HepG2 (cell line): ENCODE results near the gene C6orf132. TPM values are rescaled to one million over a fixed set of nuclear protein-coding genes. Genes with fewer than 3 reads are reported as not detected.

ENCODE experiments used
- ATAC-seq: fragments of 200-7000 bp; cut with Tn5 transposase; 3 replicates; pipeline ENCODE4 v1.9.1; 2020; ENCODE audit warnings: mild to moderate bottlenecking, moderate library complexity
- BruUV-seq: library from RNA; stranded (reverse); fragments of 400-500 nt; replicated peaks from 2 replicates; lab custom pipeline; 2021; lab: Mats Ljungman, UMichigan
- CTCF ChIA-PET: fragments of 300-600 bp; formaldehyde crosslinking; extraction: SDS; loops from one replicate; lab custom pipeline; 2021; ENCODE audit warnings: low total read pairs, inconsistent platforms, low intra/inter-chr PET ratio; lab: Yijun Ruan, JAX
- POLR2A ChIA-PET: fragments of 350-600 bp; sonication (Branson Sonifier 250); formaldehyde crosslinking; loops from one replicate; lab custom pipeline; 2020; ENCODE audit warnings: antibody characterized with exemption, inconsistent platforms; lab: Yijun Ruan, JAX
- DNase-seq: peaks from one replicate; pipeline ENCODE4 v3.0.0-alpha.2; 2015; ENCODE audit warnings: low spot score
- FAIRE-seq: peaks from 3 replicates; lab custom pipeline; 2011; peaks lifted over from hg19 to GRCh38; lab: Jason Lieb, UNC
- H2AFZ ChIP-seq: one replicate; pipeline ENCODE4 v1.6.1; 2011; ENCODE audit warnings: low read length, inconsistent platforms
- H3K27ac ChIP-seq: fragments of 300-600 bp; 3 replicates; pipeline ENCODE4 v1.8.0; 2011; ENCODE audit warnings: mixed run types, mild to moderate bottlenecking, mixed read lengths, low read length, inconsistent platforms; ENCODE audit not compliant: insufficient read depth; ENCODE audit errors: extremely low read length
- H3K27me3 ChIP-seq, 2 experiments: fragments of 200-600 bp in 1 of 2; 2 replicates in 1 of 2; 3 replicates in 1 of 2; pipeline versions ENCODE4 v1.6.0 to v1.8.0; 2011; ENCODE audit warnings: low read length in 2 of 2, mild to moderate bottlenecking in 2 of 2, moderate library complexity in 2 of 2, inconsistent platforms in 1 of 2; ENCODE audit not compliant: insufficient read depth in 2 of 2, control insufficient read depth in 1 of 2
- H3K36me3 ChIP-seq, 2 experiments: fragments of 200-600 bp in 1 of 2; replicated peaks in 1 of 2; 2 replicates in 1 of 2; 3 replicates in 1 of 2; pipeline versions ENCODE4 v1.5.1 to v1.8.0; 2011; ENCODE audit warnings: low read length in 2 of 2, inconsistent platforms in 1 of 2; ENCODE audit not compliant: insufficient read depth in 2 of 2, control insufficient read depth in 1 of 2
- H3K4me1 ChIP-seq: 2 replicates; pipeline ENCODE4 v1.5.1; 2012; ENCODE audit warnings: low read length, inconsistent platforms; ENCODE audit not compliant: insufficient read depth
- H3K4me2 ChIP-seq: 2 replicates; pipeline ENCODE4 v1.6.0; 2011; ENCODE audit warnings: low read depth, low read length, inconsistent platforms
- H3K4me3 ChIP-seq, 3 experiments: fragments of 200-600 bp in 1 of 3; sonication (generic), shearing (Covaris generic) in 1 of 3; replicated peaks in 1 of 3; 2 replicates each; pipeline ENCODE4 v1.5.1; 2011 to 2016; ENCODE audit warnings: low read length in 3 of 3, inconsistent platforms in 2 of 3, low read depth in 2 of 3, mild to moderate bottlenecking in 2 of 3, control low read depth in 1 of 3, mixed read lengths in 1 of 3; ENCODE audit not compliant: insufficient read depth in 1 of 3
- H3K79me2 ChIP-seq: one replicate; pipeline ENCODE4 v1.6.1; 2011; ENCODE audit warnings: low read length, inconsistent platforms; ENCODE audit not compliant: insufficient read depth
- H3K9ac ChIP-seq: 2 replicates; pipeline ENCODE4 v1.6.0; 2011; ENCODE audit warnings: mild to moderate bottlenecking, low read depth, low read length, inconsistent platforms; ENCODE audit not compliant: insufficient read depth
- H3K9me3 ChIP-seq: 2 replicates; pipeline ENCODE4 v1.5.1; 2012; ENCODE audit warnings: mild to moderate bottlenecking, low read length
- H4K20me1 ChIP-seq: 2 replicates; pipeline ENCODE4 v1.6.0; 2011; ENCODE audit warnings: inconsistent platforms, mild to moderate bottlenecking, low read length, moderate library complexity; ENCODE audit not compliant: insufficient read depth
- BORCS8-MEF2B ChIP-seq: sonication (generic); formaldehyde crosslinking; IDR thresholded peaks from 2 replicates; pipeline ENCODE4 v1.8.0; 2022; ENCODE audit warnings: mild to moderate bottlenecking, missing genetic modification reagents
- CEBPB ChIP-seq: IDR thresholded peaks from 2 replicates; pipeline ENCODE4 v1.6.1; 2011; ENCODE audit warnings: low read depth, low read length, improper control_type of control experiment, borderline replicate concordance
- CEBPG ChIP-seq: IDR thresholded peaks from 2 replicates; pipeline ENCODE4 v1.6.1; 2016
- DRAP1 ChIP-seq: IDR thresholded peaks from 2 replicates; pipeline ENCODE4 v1.6.1; 2016; ENCODE audit warnings: missing genetic modification reagents, missing compliant biosample characterization
- EZH2 ChIP-seq: conservative IDR thresholded peaks from 2 replicates; pipeline ENCODE4 v1.6.1; 2012; ENCODE audit warnings: mild to moderate bottlenecking, low read depth, low read length, moderate library complexity
- FUBP1 ChIP-seq: sonication (generic); formaldehyde crosslinking; IDR thresholded peaks from 2 replicates; pipeline ENCODE4 v1.5.1; 2020; ENCODE audit warnings: missing genetic modification reagents, mild to moderate bottlenecking, borderline replicate concordance
- HOXA7 ChIP-seq: sonication (generic); formaldehyde crosslinking; IDR thresholded peaks from 2 replicates; pipeline ENCODE4 v1.8.1; 2022; ENCODE audit warnings: mild to moderate bottlenecking, missing genetic modification reagents, moderate library complexity
- MXD4 ChIP-seq: IDR thresholded peaks from 2 replicates; pipeline ENCODE4 v1.6.1; 2016; ENCODE audit warnings: mild to moderate bottlenecking, missing biosample characterization, missing genetic modification reagents
- PITX1 ChIP-seq: sonication (generic); formaldehyde crosslinking; IDR thresholded peaks from 2 replicates; pipeline ENCODE4 v1.5.1; 2020; ENCODE audit warnings: mild to moderate bottlenecking, missing genetic modification reagents
- TCF7 ChIP-seq: sonication (generic); IDR thresholded peaks from 2 replicates; pipeline ENCODE4 v1.6.1; 2016; ENCODE audit warnings: antibody characterized with exemption, low read depth
- TFE3 ChIP-seq: IDR thresholded peaks from 2 replicates; pipeline ENCODE4 v1.6.1; 2016
- ZNF382 ChIP-seq: sonication (generic); formaldehyde crosslinking; IDR thresholded peaks from 2 replicates; pipeline ENCODE4 v1.5.0; 2020; ENCODE audit warnings: missing genetic modification reagents, mild to moderate bottlenecking, borderline replicate concordance
- WGBS: methylation state at CpG from one replicate; pipeline ENCODE4 v1.1.6; 2017; ENCODE audit warnings: low lambda C conversion rate; 5-methylcytosine and 5-hydroxymethylcytosine counted together
- in situ Hi-C: cut with HindIII; loops from 2 replicates; pipeline ENCODE4 v1.10.0; 2017; ENCODE audit warnings: low pct_unique_long_range_greater_than_20kb; ENCODE audit not compliant: extremely low pct_ligation_motif_present
- intact Hi-C: fragments of 100-400 bp; cut with micrococcal nuclease; formaldehyde crosslinking; loops from one replicate; pipeline ENCODE4 v1.10.0; 2022; ENCODE audit not compliant: unreplicated experiment
- polyA plus RNA-seq, 8 experiments: library from polyadenylated mRNA; depleted of rRNA in 3 of 8; stranded (reverse) in 7 of 8; unstranded in 1 of 8; fragments of >200 nt; fragmentation: Illumina TruSeq in 4 of 8; extraction: Trizol in 4 of 8; gene quantifications; 2 replicates each; pipeline versions ENCODE4 v1.2.1 to v1.2.3, GENCODE V29; 2011 to 2016; ENCODE audit warnings: low read depth in 4 of 8, missing spikeins in 1 of 8, mixed read lengths in 1 of 8; ENCODE audit not compliant: insufficient read depth in 1 of 8
- total RNA-seq, 5 experiments: library from RNA; depleted of rRNA; stranded (reverse); fragments of >200 nt; fragmentation: Illumina TruSeq; extraction: Trizol; gene quantifications; 2 replicates each; pipeline ENCODE4 v1.2.3, GENCODE V29; 2016; ENCODE audit warnings: low read depth in 1 of 5

The C6orf132 gene
- total and polyA plus RNA-seq, 2 of the 13 experiments (the other 11 are each of a cell fraction or from before 2014, with no cell fraction given): 0.78 to 3.0 TPM

GRCh38 chr6:42150254-42150653 lies 7.8 kb upstream of the C6orf132 start:
- ChIA-PET CTCF (no interaction called here), POLR2A (no interaction called here)
- Histone ChIP-seq H3K36me3 (no peaks in the 10 kb centered on the region), H4K20me1 (no peaks in the 10 kb centered on the region), H3K4me1 (peaks cover 37% of the 10 kb centered on the region), H3K9me3 (no peaks in the 10 kb centered on the region), H3K9ac (no peak overlapping the region), H3K79me2 (no peaks in the 10 kb centered on the region), H3K27ac (no peak overlapping the region), H2AFZ (no peak overlapping the region), H3K4me2 (no peak overlapping the region; the same call in 1 of the 2 replicates), H3K4me3 (no peak overlapping the region), H3K27me3 (peaks cover 2 to 18% of the 10 kb centered on the region in 2 experiments; a peak in 4 of 5 replicates)
- ATAC-seq (no peak), FAIRE-seq (no peak), DNase-seq (no peak)
- in situ Hi-C loops (no loop called here), intact Hi-C loops (no loop called here)
- no TSS peak for BruUV-seq
- WGBS: 7% methylated on average over 8 of the region's 8 CpGs
- TF ChIP-seq ZNF382 (CRISPR knock-in tag) (no peak), BORCS8-MEF2B (no peak), CEBPB (peak; percentile 64; the same call in 1 of the 2 replicates), CEBPG (CRISPR knock-in tag) (peak; percentile 36; the same call in 1 of the 2 replicates), HOXA7 (no peak), FUBP1 (CRISPR knock-in tag) (no peak), TCF7 (no peak)

- no peak overlapping the region for H3K27ac ChIP-seq
- FAIRE-seq (no peak), DNase-seq (no peak), ATAC-seq (peak; percentile 23; the same call in 2 of the 3 replicates)
- WGBS: 1% methylated on average over 3 of the region's 3 CpGs
- no peaks in the 10 kb centered on the region for H3K36me3 ChIP-seq
- in situ Hi-C loops: no loop called here
- H4K20me1 ChIP-seq: no peaks in the 10 kb centered on the region
- no peak overlapping the region for H3K4me2 ChIP-seq
- peaks cover 40% of the 10 kb centered on the region for H3K4me1 ChIP-seq
- H3K9ac ChIP-seq: no peak overlapping the region
- ChIA-PET POLR2A (interaction anchor here (1.5 to 1.8 kb wide), 2 partner anchors 11 to 48 kb away, joined by 4 to 7 read pairs; no protein-coding TSS in a partner anchor), CTCF (no interaction called here)
- no peaks in the 10 kb centered on the region for H3K9me3 ChIP-seq
- no peak overlapping the region for H2AFZ ChIP-seq
- peaks cover 2 to 14% of the 10 kb centered on the region in 2 experiments; a peak in 4 of 5 replicates for H3K27me3 ChIP-seq
- intact Hi-C loops: no loop called here
- no peak overlapping the region for H3K4me3 ChIP-seq
- H3K79me2 ChIP-seq: no peaks in the 10 kb centered on the region
- BruUV-seq: no TSS peak
- TF ChIP-seq PITX1 (CRISPR knock-in tag): no peak
- no peak for TF ChIP-seq EZH2
- no peak for TF ChIP-seq DRAP1 (CRISPR knock-in tag)
- TF ChIP-seq TFE3 (CRISPR knock-in tag): no peak
- no peak for TF ChIP-seq MXD4 (CRISPR knock-in tag)
Observed at GRCh38 chr6:42148058-42148457, 5.6 kb upstream of the C6orf132 start.
